Jurkat, Clone E6-1 (cell line): Measurements from ENCODE around the gene PCGF1.

Experiments used
- DNase-seq: peaks from one replicate; pipeline ENCODE4 v3.0.0-alpha.2; 2011; ENCODE audit warnings: low read depth, low spot score
- H3K4me3 ChIP-seq: 2 replicates; pipeline ENCODE4 v1.5.1; 2011; ENCODE audit warnings: mild to moderate bottlenecking, low read length, control low read depth, moderate library complexity

The PCGF1 gene

DNA sequence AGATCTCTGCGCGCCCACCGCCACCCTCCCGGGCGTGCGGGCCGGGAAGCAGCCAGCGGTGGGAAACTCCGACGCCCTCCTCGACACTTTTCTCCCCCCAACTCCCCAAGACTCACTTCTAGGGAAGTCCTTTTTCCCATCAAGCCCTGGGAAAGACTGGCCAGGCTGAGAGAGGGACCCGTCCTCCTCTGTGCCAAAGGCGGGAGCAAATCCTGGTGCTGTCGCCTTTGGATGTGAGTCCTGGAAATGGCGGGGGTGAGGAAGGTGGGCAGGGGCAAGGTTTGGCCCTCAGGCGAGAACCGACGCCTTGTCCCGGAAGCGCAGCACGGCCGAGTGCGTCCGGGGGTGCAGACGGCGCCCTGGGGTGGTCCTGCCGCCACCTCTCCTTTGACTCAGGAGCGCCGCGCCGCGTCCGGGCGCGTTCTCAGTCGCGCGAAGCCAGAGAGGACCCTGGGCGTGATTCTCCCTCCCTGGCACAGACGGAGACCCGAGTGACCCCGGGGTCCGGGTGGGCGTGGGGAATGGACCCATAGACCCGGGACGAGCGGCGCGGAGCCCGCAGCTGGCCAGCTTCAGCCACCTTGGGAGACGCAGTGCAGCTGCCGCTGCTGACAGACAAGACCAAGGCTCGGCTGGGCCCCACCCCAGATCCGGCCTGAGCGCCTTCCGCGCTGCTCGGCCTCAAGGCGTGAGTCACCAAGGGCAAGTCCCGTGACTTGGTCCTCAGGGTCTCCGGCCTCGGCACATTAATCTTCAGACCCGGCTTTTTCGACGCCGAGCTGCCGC lies 4.6 kb downstream of the PCGF1 start:
- no peak for DNase-seq
- H3K4me3 ChIP-seq: no peak overlapping the region

DNA sequence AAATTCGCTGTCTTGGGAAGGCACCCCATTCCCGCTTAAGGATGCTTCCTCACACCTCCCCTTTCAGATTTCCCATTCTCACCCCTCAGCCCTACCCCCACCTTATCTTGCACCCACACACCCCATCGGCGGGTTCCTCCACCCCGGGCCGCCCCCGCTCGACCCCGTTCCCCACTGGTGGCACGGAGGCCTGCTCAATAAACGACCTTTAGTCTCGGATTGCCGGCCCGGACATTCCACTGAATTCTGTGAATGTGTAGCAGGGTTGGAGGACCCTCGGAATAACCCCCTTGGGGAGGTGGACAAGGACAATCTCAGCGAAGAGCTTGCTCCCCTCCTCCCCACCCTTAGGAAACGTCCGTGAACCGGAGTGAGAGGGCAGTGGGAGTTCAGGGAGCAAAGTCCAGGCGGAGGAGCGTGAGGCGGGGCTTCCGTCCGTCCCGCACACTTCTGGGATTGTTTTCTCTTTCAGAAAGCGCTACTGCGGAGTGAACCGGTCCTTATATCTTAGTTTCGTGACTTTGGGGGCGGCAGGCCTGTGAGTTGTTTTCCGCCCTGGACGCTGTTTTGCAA lies 5.3 kb downstream of the PCGF1 start:
- DNase-seq: no peak
- H3K4me3 ChIP-seq: no peak overlapping the region

DNA sequence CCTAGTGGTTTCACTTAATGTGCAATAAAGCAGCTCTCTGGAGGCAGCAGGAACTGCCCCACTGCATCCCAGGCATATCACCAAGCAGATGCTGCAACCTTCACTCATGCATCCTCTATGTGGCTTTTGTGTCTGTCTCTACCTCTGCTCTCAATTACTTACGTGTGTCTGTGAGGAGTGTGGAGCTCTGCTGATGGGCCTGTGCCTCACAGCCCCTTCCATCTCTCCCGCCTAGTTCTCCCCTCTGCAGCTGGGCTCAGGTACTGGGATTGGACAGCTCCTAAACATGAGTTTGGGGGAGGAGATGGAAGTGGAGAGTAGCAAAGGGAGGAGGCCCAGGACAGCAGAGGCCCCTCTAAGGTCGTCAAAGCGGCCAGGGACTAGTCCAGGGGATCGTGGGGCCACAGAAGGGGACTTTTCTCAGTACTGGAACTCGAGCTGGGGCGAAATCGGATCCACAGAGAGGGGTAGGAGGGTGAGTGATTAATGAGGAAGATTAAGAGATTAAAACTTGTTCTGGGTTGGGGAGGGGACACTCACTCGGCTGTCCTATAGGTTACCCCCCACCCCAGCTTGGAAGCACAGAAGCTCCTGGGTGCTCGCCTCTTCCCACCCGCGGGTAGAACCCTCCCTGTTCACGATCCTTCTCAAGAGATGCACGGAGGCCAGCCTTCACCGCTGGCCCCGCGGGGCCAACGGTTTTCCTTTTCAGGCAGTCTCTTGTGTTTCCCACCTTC lies 6.0 kb downstream of the PCGF1 start:
- no peak overlapping the region for H3K4me3 ChIP-seq

DNA sequence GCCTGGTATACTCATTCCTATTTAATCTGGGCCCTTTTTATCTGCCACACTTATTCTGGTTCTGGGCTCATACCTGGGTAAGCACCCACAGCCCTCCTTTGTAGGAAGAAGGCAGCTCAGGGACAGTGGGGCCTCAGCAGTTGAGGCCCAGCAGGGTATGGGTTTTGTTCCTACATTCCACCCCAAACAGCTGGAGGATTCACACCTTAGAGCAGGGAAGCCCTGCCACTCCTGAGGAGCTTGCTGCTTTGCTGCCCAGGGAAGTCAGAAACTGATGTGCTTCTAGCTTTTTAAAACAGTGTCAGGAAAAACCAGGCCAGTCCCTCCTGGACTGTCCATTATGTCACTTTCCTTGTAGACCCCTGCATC lies 6.9 kb downstream of the PCGF1 start:
- no peak overlapping the region for H3K4me3 ChIP-seq
- no peak for DNase-seq

More for the DNA sequence above, 6.0 kb downstream of the PCGF1 start:
- no peak for DNase-seq

DNA sequence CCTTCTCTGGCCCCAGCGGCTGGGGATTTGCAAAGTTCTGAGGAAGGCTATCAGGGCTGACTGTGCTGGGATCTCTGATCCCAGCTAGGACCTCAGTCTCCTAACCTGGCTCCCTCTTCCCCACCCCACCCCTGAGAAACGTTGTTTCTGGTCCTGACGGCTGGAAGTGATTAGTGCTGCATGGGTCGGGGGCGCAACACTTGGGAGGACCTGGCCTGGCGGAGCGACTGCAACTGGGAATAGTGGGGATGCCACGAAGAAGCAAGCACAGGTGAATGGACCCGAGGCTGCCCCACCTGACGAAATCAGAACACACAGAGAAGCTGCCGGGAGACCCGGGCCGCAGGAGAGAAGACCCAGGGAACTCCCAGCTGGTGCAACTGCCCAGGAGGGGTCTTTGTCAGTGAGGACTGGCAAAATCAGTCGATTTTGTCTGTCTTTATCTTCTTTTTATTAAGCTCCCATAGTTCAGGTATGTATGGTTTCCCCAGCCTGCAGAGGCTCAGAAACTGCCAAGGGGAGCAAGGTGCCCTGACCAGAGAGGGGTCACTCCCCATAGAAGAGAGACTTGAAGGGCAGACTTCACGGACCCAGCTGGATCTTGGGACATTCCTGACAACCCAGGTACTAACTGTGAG lies 7.4 kb downstream of the PCGF1 start:
- H3K4me3 ChIP-seq: no peak overlapping the region
- no peak for DNase-seq

DNA sequence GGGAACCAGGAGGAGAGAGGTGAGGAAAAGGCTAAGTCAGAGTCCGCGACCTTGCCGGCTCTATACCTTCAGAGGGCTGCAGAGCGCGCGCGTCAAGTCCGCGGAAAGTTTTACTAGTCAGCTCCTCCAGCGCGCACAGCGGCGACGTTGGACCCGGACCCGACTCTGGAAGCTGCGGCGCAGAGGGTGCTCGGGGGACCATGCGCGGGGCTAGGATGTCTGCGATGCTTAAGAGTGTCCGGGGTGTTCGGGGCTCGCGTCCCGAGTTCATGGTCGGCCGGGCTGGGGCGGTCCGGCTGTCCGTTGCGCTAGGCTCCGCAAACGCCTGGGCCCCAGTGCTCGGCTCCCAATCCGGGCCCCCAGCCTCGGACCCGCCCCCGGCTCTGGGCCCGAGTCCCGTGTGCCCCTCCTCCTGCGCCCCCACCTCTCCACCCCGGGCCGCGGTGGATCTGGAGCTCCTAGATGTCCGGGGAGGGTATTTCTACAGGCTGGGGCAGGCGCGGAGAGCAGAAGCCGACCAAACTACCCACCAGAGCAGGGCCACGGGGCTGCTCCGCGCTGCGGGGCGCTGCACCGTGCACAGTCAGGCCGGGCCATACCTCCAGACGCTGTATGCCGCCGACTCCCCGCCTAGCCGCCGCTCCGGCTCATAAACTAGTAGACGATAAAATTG lies 8.1 kb downstream of the PCGF1 start, which contains the start of gene LBX2:
LBX2 (minus strand) TSS at position 337 of the 673 bp plus-strand sequence; CDS start at position 271, 66 bp downstream.
- DNase-seq: no peak

DNA sequence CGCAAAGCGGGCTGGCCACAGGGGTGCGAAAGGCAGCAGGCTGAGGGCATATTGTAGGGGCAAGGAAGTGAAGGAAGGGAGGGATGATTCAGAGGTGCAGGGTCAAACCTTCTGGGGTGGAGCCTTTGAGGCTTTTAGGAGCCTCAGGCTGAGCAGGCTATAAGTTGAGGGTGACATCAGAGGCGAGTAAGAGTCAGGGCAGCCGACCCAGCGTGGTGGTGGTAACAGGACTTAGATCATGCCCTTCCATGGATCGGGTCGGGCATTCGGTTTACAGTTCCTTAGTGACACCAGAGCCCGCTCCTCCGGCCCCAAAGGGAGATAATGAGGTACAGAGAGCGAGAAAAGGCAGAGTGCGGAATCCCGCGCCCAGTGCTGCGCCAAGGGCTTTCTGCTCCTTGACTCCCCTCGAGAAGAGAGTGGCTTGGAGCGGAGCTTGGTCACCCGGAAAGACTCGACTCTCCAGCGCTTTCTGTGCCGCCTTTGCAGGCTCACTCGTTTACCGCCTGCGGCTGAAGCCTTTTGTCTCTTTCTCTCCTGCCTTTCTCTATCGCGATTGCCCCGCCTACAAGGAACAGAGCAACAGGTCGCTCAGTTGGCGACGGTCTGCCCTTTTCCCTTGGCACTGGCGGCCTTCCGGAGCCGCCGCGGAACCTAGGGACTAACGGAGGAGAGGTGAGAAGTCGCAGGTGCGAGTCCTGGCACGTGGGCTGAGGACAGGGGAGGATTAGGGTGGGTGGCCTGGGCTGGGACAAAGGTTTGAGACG lies 8.8 kb downstream of the PCGF1 start:
- no peak for DNase-seq

More for the DNA sequence above, 8.1 kb downstream of the PCGF1 start, which contains the start of gene LBX2:
- H3K4me3 ChIP-seq: no peak within 1 kb of the TSS

DNA sequence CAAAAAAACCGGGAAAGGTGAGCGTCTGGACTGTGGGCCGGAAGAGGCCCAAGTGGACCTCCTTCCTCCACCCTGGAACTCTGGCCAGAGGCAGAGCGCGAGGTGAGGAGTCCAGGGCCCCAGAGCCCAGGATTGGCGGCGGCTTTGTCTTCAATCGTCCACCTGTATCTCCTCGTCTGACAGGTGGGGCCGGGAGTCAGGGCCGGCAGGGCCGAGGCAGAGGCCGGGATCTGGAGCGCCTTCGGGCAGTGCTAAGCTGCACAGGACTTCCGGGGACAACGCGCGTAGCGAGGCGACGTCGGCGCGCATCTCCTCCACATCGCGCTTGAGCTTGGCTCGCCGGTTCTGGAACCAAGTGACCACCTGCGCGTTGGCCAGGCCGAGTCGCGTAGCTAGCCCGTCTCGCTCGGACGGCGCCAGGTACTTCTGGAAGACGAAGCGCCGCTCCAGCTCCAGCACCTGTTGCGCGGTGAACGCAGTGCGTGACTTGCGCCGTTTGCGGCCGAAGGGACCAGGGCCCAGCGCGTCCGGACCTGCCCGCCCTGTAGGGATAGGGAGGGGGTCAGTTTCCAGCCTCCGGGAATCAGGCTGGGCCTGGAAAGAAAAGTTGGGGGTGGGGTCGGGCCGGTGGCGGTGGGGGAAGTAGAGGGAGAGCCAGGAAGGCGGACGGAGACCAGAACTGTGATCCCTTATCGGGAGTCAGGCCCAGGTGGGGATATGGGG lies 9.6 kb downstream of the PCGF1 start:
- no peak for DNase-seq
- H3K4me3 ChIP-seq: no peak overlapping the region

More for the DNA sequence above, 8.8 kb downstream of the PCGF1 start:
- H3K4me3 ChIP-seq: no peak overlapping the region

DNA sequence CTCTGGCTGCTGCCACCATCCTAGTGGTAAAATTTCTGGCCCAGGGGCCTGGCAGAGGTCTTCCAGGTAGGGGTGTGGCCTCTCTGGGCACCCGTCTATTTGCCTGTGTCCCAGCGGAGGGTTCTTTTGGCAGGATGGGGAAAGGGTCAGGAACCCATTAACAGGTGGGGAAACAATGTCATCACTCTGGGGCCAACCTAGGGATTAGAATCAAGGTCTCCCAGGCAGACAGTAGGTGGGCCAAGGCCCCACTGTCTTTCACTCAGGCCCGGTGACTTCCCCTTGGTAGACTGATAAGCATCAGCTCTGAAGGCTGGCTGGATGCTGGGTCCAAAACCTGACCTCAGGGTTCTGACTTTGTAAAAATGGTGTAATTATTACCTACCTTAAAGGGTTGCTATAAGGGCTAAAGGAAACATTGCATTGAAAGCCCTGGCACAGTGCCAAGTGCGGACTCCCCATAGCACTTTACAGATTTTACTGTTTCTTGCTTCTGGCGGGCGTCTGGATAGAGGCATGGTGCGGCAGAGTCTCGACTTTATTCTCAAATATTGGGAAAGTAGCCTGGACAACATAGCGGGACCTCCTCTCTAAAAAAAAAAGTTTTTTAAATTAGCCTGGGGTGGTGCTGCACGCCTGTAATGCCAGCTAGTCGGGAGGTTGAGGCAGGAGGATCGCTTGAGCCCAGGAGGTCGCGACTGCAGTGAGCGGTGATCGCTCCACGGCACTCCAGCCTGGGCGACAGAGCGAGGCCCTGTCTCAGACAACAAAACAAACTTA lies 10.3 kb downstream of the PCGF1 start:
- no peak for DNase-seq
- H3K4me3 ChIP-seq: no peak overlapping the region

DNA sequence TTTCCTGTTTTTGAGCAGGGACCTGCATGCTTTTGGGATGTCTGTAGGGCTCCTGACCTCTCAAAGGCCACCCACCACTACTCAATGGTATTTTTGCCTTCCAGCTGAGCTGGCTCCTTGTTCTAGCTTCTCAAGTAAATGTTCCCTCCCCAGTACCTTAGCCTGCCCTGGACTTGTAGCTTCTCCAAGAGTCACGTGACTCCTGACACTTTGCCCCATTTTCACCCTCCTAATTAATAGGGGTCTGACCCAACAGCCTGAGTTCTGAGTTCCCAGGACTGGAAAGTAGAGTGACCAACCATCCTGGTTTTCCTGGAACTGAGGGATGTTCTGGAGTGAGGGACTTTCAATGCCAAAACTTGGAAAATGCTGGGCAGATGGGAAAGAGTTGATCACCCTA lies 12.1 kb downstream of the PCGF1 start:
- no peak overlapping the region for H3K4me3 ChIP-seq
- DNase-seq: no peak

DNA sequence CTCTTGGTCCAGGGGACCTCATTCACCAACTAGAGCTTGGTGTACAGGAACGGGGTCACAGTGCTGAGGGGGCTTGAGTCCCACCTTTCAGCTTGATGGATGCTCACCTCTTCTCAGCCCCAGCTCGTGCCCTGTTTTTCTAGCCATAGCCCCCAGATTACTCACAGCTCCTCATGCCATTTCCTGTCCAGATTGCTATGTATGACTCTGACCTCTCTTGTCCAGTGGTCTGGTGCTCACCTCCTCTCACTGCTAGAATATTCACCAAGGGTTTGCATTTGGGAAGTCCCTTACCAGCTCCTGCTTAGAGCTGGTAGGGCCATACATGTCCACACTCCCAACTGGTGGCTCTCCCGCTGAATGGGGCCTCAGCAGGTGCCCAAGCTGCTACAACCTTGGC lies 13.9 kb downstream of the PCGF1 start:
- H3K4me3 ChIP-seq: no peak overlapping the region
- DNase-seq: no peak

DNA sequence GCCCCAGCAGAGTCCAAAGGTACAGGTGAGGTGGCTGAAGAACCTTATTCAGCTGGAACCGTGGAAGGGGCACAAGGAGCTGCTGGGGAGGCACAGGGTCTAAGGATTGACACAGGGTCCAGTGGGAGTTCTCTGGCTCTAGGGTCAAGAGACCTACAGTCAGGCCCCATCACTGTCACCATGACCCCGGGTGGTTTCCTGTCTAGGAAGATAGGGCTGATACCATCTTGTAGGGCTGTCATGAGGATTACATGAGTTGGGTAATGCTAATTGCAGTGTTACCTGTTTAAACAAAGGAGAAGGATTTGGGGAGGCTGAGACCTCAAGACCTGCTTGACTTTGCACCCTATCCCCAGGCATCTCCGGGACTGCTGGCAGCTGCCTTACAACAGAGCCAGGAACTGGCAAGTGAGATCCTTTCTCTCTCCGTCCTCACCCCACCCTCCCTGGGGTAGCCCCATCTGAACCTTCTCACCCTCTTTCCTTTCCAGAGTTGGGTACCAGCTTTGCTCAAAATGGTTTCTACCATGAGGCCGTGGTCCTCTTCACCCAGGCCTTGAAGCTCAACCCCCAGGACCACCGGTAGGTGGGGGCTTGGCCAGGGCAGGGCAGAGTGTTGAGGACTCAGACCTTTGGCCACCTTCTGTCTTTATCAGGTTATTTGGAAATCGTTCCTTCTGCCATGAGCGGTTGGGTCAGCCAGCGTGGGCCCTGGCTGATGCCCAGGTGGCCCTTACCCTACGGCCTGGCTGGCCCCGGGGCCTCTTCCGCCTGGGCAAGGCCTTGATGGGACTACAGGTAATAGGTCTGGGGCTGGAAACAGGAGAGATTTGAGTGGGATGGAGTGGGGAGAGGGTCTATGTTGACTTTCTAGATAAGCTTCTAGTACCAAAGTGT lies 15.6 kb downstream of the PCGF1 start:
- H3K4me3 ChIP-seq: no peak overlapping the region
- no peak for DNase-seq

DNA sequence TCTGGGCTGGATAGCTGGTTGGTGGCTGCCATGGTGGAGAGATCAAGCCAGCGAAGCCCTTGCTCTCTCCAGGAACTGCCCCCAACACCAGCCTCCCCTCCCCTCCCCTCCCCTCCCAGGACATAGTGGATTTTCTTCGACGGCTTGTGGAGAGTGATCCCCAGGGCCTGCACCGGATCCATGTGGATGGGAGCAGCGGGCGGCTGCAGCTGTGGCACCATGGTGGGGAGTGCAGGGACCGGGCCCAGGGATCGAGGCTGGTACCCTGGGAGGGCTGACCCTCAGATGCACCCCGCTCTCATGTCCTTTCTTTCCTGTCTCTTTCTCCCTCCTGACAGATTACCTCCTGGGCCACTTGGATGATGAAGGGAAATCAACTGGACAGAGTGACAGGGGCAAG lies 17.6 kb downstream of the PCGF1 start:
- DNase-seq: no peak
- no peak overlapping the region for H3K4me3 ChIP-seq

DNA sequence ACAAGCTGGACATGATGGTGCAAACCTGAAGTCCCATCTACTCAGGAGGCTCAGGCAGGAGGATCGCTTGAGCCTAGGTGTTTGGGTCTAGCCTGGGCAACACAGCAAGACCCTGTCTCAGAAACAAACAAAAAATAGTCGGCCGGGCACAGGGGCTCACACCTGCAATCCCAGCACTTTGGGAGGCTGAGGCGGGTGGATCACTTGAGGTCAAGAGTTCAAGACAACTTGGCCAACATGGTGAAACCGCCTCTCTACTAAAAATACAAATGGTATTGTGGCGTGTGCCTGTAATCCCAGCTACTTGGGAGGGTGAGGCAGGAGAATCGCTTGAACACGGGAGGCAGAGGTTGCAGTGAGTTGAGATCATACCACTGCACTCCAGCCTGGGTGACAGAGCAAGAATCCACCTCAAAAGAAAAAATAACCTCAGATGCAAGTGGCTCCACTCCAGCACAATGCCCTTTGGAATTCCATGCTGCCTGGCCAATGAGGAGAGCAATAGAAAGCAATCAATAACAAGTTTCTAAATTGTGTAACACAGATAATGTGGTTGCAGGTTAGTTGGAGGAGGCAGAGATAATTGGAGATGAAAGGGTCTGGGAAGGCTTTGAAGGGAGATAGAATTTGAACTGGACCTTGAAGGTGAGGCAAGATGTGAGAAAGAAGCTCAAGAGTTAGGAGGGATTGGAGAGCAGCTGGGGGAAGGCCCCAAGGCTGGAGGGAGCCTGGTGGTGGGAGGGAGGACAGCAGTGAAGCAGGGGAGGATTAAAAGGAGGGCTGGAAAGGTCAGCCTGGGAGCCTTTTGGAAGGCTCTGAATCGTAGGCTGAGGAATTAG lies 18.6 kb downstream of the PCGF1 start:
- DNase-seq: no peak

DNA sequence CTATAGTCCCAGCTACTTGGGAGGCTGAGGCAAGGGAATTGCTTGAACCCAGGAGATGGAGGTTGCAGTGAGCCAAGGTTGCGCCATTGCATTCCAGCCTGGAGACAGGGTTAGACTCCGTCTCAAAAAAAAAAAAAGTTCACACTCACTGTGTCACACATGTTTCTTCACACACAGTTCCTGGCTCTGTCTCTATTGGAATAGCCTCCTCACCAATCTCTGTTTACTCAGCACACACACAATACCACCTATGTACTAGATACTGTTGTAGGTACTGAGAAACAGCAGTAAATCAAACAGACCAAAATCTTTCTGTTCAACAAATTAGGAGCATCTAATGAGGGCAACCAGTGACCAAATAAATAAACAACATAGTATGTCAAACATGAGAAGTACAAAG lies 21.4 kb downstream of the PCGF1 start:
- DNase-seq: no peak
- H3K4me3 ChIP-seq: no peak overlapping the region

More for the DNA sequence above, 18.6 kb downstream of the PCGF1 start:
- H3K4me3 ChIP-seq: no peak overlapping the region
